GM15510 (cell line): Measurements from ENCODE around the gene LDLRAD4.

Experiments
- POLR2A ChIP-seq: IDR thresholded peaks from 3 replicates; pipeline ENCODE4 v1.6.1; 2011; ENCODE audit warnings: borderline replicate concordance; ENCODE audit not compliant: insufficient read length; ENCODE audit errors: extremely low read depth

The LDLRAD4 gene

DNA sequence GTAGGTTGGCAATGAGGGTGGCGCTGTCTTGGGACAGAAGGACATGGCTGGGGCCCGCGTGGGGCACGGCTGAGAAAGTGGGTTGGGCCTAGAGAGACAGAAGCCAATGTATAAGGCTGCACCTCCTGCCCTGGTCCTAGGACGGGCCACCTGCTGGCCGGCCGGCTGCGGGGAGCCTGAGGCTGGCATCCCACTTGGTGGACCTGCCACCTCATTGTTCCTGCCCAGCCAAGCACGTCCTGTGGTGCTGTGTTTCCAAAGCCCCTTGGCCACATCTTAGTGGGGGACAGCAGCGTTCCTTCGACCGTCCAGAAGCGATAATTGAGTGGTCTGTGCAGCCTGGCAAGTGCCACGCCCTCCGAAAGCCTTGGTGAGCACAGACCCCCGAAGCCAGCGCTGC is 223.9 kb downstream of the LDLRAD4 start:
- TF ChIP-seq POLR2A: no peak

DNA sequence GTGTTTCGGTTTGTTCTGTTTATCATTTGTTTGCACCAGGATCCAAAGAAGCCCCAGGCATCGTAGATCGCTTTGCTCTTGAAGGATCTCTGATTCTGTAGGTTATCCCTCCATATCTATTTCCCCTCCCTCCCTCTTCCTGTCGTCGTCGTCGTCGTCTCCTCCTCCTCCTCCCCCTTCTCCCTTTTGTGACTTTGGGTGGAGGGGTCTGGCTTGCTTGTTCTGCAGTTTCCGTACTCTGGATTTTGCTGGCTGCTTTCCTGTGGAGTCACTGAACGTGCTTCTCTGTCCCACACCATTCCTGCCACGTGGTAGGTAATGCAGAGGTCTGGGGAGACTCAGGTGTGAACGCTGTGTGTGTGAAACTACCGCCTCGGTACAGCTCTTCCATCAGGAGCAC is 225.0 kb downstream of the LDLRAD4 start:
- TF ChIP-seq POLR2A: no peak

- no peak for TF ChIP-seq POLR2A
These were observed 226.1 kb downstream of the LDLRAD4 start for GRCh38 chr18:13444430-13445240.

DNA sequence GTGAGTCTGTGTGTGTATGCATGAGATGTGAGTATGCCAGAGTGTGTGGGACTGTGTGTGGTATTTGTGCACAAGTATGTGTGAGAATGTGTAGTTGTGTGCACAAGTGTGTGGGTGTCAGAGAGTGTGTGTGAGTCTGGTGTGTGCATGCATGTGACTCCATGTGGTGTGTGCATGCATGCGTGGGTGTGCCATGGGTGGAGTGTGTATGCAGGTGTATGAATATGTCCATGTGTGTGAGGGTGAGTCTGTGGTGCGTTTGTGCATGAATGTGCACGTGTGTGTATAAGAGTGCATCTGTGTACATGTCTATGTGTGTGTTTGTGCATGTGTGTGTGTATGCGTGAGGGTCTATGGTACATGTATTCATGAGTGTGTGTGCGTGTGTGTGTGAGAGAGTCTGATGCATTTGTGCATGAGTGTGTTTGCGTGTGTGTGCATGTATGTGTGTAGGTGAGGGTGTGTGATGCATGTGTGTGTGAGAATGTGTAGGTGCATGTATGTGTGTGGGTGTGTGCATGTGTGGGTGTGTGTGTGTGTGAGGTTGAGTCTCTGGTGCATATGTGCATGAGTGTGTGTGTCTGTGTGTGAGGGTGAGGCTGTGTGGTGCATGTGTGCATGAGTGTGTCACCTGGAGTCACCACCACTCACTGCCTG is 226.8 kb downstream of the LDLRAD4 start:
- no peak for TF ChIP-seq POLR2A

GRCh38 chr18:13446024-13446423 is 227.5 kb downstream of the LDLRAD4 start:
- TF ChIP-seq POLR2A: no peak

DNA sequence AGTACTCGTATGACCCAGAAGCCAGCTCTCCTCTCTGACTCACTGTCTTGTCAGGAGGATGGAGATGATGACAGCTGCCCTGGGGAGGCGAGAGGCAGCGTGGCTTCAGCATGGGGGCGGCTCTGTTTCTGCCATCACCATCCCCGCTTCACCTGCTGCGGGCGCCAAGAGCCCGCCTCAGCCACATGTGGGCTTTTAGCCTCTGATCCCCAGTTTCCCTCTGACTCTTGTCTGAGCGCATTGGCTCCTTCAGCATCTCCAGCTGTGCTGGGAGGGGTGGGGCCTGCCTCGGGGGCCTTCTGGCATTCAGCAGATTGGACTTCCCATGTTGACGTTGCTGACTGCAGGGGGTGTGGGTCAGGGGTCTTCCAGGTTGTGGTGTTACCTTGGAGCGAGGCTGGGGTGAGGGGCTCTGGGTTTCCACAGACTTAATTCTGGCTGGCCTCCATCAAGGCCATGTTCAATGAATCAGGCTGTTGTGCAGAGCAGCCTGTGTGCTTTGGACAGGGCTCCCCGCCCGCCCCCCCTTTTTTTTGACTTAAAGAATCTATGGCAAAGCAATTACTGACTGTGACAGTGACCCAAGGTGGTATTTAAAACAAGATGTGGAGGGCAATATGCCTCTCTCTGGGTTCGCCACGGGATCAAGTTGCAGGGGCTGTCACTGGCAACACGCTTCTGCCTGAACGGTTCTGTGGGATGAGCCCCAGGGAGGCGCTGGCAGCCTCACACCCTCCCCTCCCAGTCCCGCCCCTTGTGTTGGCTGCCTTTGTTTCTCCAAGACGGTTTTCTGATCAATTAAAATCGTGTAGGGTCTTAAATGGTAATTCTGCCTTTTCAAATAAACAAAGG is 228.3 kb downstream of the LDLRAD4 start:
- TF ChIP-seq POLR2A: no peak

DNA sequence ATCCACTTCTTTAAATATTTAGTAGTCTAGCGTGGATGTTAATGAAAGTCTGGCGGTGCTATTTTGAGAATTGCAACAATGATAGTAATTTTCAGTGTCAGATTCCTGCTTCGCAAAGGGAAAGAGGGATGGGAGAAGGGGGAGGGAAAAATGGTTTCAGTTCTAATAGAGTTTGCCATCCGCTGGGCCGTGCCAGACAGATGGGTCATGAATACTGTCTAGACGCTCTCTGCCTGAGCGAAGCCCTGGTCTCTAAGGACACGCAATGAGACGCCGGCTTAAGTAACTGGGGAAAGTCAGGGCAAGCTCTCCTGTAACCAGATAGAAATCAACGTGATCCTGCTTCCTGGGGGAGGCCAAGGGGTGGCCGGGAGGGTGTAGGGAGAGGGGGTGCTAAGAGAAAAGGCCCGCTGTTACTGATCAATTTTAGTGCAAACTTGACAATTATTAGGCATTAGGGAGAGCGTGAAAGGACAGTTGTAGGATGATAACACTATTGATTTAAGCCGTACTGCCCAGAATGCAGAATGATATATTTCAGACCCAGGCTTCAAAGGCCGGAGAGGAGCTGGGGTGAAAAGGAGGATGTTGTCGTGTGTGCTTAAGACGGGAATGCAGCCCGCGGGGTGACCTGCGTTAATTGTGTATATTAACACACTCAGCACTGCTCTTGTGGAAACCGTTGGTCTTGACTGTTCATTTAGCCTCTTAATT is 229.2 kb downstream of the LDLRAD4 start:
- TF ChIP-seq POLR2A: no peak

- TF ChIP-seq POLR2A: no peak
These were observed 229.8 kb downstream of the LDLRAD4 start for GRCh38 chr18:13448335-13448795.

DNA sequence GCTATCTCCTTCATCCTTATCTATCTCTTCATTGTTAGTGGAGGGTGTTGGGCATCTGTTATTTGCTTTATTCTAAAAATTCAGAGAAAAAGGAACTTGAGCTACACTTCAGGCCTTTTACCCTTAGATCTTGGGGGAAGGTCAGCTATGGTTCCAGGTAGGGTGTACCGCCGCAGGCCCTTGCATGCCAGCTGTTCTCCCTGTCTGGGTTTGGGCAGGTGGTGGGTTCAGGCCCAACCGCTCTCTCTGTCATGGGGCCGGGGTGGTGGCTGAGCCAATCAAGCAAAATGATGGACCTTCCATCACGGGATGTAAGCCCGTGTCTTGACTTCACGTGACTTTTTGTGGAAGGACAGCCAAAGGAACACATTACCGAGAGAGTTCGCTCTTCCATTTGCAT is 231.1 kb downstream of the LDLRAD4 start:
- no peak for TF ChIP-seq POLR2A

DNA sequence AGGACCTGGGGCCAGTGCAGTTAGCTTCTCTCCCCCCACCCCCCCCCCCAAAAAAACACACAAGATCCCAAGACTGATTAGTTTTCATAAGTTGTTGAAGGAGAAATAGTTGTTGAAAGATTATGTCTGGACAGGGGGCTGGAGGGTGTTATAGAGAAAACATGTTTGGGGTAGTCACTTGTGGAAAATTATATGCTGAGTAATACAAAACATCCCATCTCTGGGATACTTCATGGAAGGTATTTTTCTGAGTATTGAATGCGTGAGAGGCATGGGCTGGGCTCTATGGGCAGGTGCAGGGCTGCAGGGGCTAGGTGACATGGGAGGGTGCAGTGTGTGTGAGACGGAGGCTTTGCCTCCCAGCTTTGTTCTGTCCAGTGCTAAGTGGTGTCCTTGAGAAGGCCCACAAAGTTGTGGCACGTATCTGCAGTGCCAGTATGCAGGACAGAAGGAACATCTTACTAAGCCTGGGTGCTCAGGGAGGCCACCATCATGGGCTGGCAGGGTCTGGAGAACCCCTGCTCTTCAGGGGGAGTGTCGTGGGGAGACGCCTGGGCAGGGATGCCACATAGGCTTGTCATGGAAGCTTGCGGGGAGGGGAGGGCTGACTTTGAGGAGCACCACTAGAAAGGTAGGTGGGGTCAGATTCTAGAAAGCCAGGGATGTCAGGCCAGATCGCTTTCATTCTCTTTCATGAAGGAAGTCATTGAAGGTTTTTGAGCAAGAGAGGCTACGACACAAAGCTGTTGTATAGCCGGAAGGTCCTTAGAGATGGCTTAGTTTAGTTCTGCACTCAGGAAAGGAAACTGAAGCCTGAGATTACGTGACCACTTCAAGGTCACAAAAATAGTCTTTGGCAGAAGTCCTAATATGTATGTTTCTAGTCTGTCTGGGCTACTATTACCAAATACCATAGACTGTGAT is 232.0 kb downstream of the LDLRAD4 start:
- TF ChIP-seq POLR2A: no peak

- TF ChIP-seq POLR2A: no peak
These were observed 232.6 kb downstream of the LDLRAD4 start for GRCh38 chr18:13451213-13451540.

DNA sequence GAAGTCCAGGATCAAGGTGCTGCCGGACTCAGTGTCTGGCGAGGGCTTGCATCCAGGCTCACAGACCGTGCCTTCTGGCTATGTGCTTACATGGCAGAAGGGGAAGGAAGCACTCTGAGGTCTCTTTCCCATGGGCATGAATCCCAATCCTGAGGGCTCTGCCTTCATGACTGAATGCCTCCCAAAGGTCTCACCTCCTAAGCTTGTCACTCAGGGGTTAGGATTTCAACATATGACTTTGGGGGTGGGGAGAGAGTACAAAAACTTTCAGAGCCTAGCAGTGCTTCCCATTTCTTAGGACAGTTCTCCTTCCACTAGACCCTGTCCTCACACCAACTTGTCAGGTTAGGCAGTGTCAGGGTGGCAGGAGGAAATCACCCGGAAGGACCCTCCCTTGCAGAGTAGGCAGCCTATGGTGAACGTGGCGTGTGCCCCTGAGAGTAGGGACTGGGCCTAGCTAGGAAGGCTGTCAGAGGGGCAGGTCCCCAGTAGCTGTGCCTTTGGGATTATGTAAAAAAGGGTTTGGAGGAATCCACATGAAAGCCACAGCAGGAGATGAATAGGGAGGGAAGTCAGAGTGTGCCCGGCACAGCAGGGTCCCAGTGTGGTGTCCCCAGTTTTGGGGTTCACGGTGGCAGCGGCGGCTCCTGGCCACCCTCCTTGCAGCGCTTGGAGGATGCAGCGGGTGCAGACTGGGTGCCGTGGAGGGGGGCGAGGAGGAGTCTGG is 233.3 kb downstream of the LDLRAD4 start:
- TF ChIP-seq POLR2A: no peak

GRCh38 chr18:13452388-13452811 is 233.8 kb downstream of the LDLRAD4 start:
- no peak for TF ChIP-seq POLR2A
